ENCODE measurements around the gene GET3. TPM values are rescaled to one million over a fixed set of nuclear protein-coding genes. Genes with fewer than 3 reads are reported as not detected.

The GET3 gene
- total and polyA plus RNA-seq, 4 donors = 22.8 to 44.1 (median 27.2) TPM

GRCh38 chr19:12782424-12783290 is 45.4 kb downstream of the GET3 start (continued):
- TF ChIP-seq JUND (IDR thresholded peaks at IDR 0.05) (peak in 1 of 2 donors; percentile 48), FOXA2 (IDR thresholded peaks at IDR 0.05) (no peak), RAD21 (IDR thresholded peaks at IDR 0.05) (no peak), REST (IDR thresholded peaks at IDR 0.05) (no peak), GABPA (IDR thresholded peaks at IDR 0.05 in 1 of 2, conservative IDR thresholded peaks at IDR 0.05 in 1 of 2) (peak in 1 of 2 donors; percentile 18)

GRCh38 chr19:12783291-12783848 is 46.1 kb downstream of the GET3 start:
- peaks cover 17 to 43% (median 22%) of the 10 kb centered on the region in 4 donors for H3K4me1 ChIP-seq (ENCODE audit: control insufficient read depth in 4 of 4, insufficient read depth in 4 of 4, low read length in 3 of 4)
- TF ChIP-seq YY1 (IDR thresholded peaks at IDR 0.05) = no peak
- TF ChIP-seq NR2F2 (IDR thresholded peaks at IDR 0.05) = no peak
- H3K9ac ChIP-seq (ENCODE audit: low read depth in 1 of 2, low read length in 2 of 2) = no peak overlapping the region
- peak overlapping the region in 1 of 3 donors; percentile 41 for H3K4me3 ChIP-seq (ENCODE audit: low read depth in 1 of 3, low read length in 3 of 3)
- no peaks in the 10 kb centered on the region for H3K36me3 ChIP-seq (ENCODE audit: control insufficient read depth in 4 of 4, insufficient read depth in 3 of 4, low read depth in 1 of 4, low read length in 3 of 4)
- H3K9me3 ChIP-seq (ENCODE audit: control insufficient read depth in 4 of 4, low read length in 3 of 4) = no peaks in the 10 kb centered on the region
- no peak for DNase-seq (ENCODE audit: low spot score)
- H3K27ac ChIP-seq (ENCODE audit: low read depth in 1 of 2, low read length in 2 of 2) = peak overlapping the region; percentile 67 to 86
- WGBS = 26% methylated on average over 16 of the region's 16 CpGs
- H3K27me3 ChIP-seq (ENCODE audit: control insufficient read depth in 4 of 4, insufficient read depth in 4 of 4, low read length in 3 of 4) = no peaks in the 10 kb centered on the region

GRCh38 chr19:12783849-12784393 is 46.6 kb downstream of the GET3 start:
- H3K9ac ChIP-seq (ENCODE audit: low read depth in 1 of 2, low read length in 2 of 2) = no peak overlapping the region
- H3K4me1 ChIP-seq (ENCODE audit: control insufficient read depth in 4 of 4, insufficient read depth in 4 of 4, low read length in 3 of 4) = peaks cover 17 to 43% (median 23%) of the 10 kb centered on the region in 4 donors
- H3K4me3 ChIP-seq (ENCODE audit: low read depth in 1 of 3, low read length in 3 of 3) = no peak overlapping the region

GRCh38 chr19:12784394-12784870 is 47.1 kb downstream of the GET3 start:
- Histone ChIP-seq H3K9me3 (ENCODE audit: control insufficient read depth in 4 of 4, low read length in 3 of 4) (no peaks in the 10 kb centered on the region), H3K4me3 (ENCODE audit: low read depth in 1 of 3, low read length in 3 of 3) (no peak overlapping the region), H3K4me1 (ENCODE audit: control insufficient read depth in 4 of 4, insufficient read depth in 4 of 4, low read length in 3 of 4) (peaks cover 12 to 45% (median 26%) of the 10 kb centered on the region in 4 donors), H3K9ac (ENCODE audit: low read depth in 1 of 2, low read length in 2 of 2) (no peak overlapping the region), H3K27ac (ENCODE audit: low read depth in 1 of 2, low read length in 2 of 2) (peak overlapping the region; percentile 67 to 86), H3K27me3 (ENCODE audit: control insufficient read depth in 4 of 4, insufficient read depth in 4 of 4, low read length in 3 of 4) (no peaks in the 10 kb centered on the region), H3K36me3 (ENCODE audit: control insufficient read depth in 4 of 4, insufficient read depth in 3 of 4, low read depth in 1 of 4, low read length in 3 of 4) (no peaks in the 10 kb centered on the region)
- WGBS = 71% methylated on average over 10 of the region's 10 CpGs
- TF ChIP-seq FOXA2 (IDR thresholded peaks at IDR 0.05) (no peak), GABPA (IDR thresholded peaks at IDR 0.05 in 1 of 2, conservative IDR thresholded peaks at IDR 0.05 in 1 of 2) (no peak), YY1 (IDR thresholded peaks at IDR 0.05) (no peak), MAX (IDR thresholded peaks at IDR 0.05) (no peak), SP1 (IDR thresholded peaks at IDR 0.05) (no peak), JUND (IDR thresholded peaks at IDR 0.05) (no peak), ZBTB33 (IDR thresholded peaks at IDR 0.05) (no peak), NR2F2 (IDR thresholded peaks at IDR 0.05) (no peak)
- DNase-seq (ENCODE audit: low spot score) = peak; percentile 67

More at GRCh38 chr19:12783849-12784393, 46.6 kb downstream of the GET3 start:
- Histone ChIP-seq H3K9me3 (ENCODE audit: control insufficient read depth in 4 of 4, low read length in 3 of 4) (no peaks in the 10 kb centered on the region), H3K27ac (ENCODE audit: low read depth in 1 of 2, low read length in 2 of 2) (peak overlapping the region; percentile 67 to 86), H3K27me3 (ENCODE audit: control insufficient read depth in 4 of 4, insufficient read depth in 4 of 4, low read length in 3 of 4) (no peaks in the 10 kb centered on the region), H3K36me3 (ENCODE audit: control insufficient read depth in 4 of 4, insufficient read depth in 3 of 4, low read depth in 1 of 4, low read length in 3 of 4) (no peaks in the 10 kb centered on the region)
- 16% methylated on average over 19 of the region's 19 CpGs for WGBS
- TF ChIP-seq NR2F2 (IDR thresholded peaks at IDR 0.05) = peak; percentile 82
- TF ChIP-seq RXRA (IDR thresholded peaks at IDR 0.05) = peak; percentile 24 to 30
- TF ChIP-seq RAD21 (IDR thresholded peaks at IDR 0.05) = no peak
- DNase-seq (ENCODE audit: low spot score) = peak; percentile 64

Data from liver (tissue), 9 donors.